Breast epithelium (tissue), 4 donors: ENCODE results near the gene DRD2. TPM values are rescaled to one million over a fixed set of nuclear protein-coding genes. Genes with fewer than 3 reads are reported as not detected.

Source experiments
- DNase-seq, 2 donors: peaks; one replicate each; pipeline ENCODE4 v3.0.0-alpha.2; 2019; ENCODE audit warnings: low spot score in 2 of 2
- H3K27ac ChIP-seq, 2 donors: fragments of 200-600 bp; sonication (generic) in 1 of 2; one replicate each; pipeline ENCODE4 v1.5.1; 2016 to 2019; ENCODE audit warnings: mild to moderate bottlenecking in 1 of 2
- H3K27me3 ChIP-seq, 2 donors: fragments of 200-600 bp; sonication (generic) in 1 of 2; one replicate each; pipeline versions ENCODE4 v1.5.1 to v1.6.0; 2017 to 2019; ENCODE audit warnings: control low read depth in 1 of 2, mild to moderate bottlenecking in 1 of 2
- H3K36me3 ChIP-seq: fragments of 200-600 bp; one replicate; pipeline ENCODE4 v1.5.1; 2019
- H3K4me1 ChIP-seq, 2 donors: fragments of 200-600 bp; sonication (generic); one replicate each; pipeline ENCODE4 v1.5.1; 2016 to 2019; ENCODE audit warnings: control low read depth in 1 of 2
- H3K4me3 ChIP-seq, 3 donors: fragments of 200-600 bp; sonication (generic); 1 replicate in 2 of 3; 2 replicates in 1 of 3; pipeline ENCODE4 v1.5.1; 2016 to 2019; ENCODE audit warnings: mild to moderate bottlenecking in 3 of 3, moderate library complexity in 2 of 3
- H3K9me3 ChIP-seq, 2 donors: fragments of 200-600 bp; sonication (generic) in 1 of 2; one replicate each; pipeline ENCODE4 v1.5.1; 2016 to 2019; ENCODE audit warnings: control low read depth in 1 of 2
- POLR2A ChIP-seq: fragments of 450-650 bp; IDR thresholded peaks from one replicate; pipeline ENCODE4 v1.6.1; 2016; ENCODE audit warnings: antibody characterized with exemption, mild to moderate bottlenecking, moderate library complexity
- POLR2AphosphoS5 ChIP-seq, 3 donors: sonication (generic); formaldehyde crosslinking; IDR thresholded peaks; one replicate each; pipeline ENCODE4 v1.6.1; 2017; ENCODE audit warnings: antibody characterized with exemption in 3 of 3
- intact Hi-C: fragments of 100-400 bp; cut with DNase I; formaldehyde crosslinking; loops from one replicate; pipeline ENCODE4 v1.15.1; 2023; ENCODE audit warnings: low total_unique reads
- total RNA-seq, 3 donors: library from RNA; depleted of rRNA; stranded (reverse); fragments of >200 nt; gene quantifications; one replicate each; pipeline ENCODE4 v1.1.0, GENCODE V29; 2016
- TF ChIP-seq, protein P1 (sequence below), 3 donors: fragments of 450-650 bp; IDR thresholded peaks; one replicate each; pipeline ENCODE4 v1.5.1; 2016 to 2017; ENCODE audit warnings: antibody characterized with exemption in 3 of 3, mild to moderate bottlenecking in 3 of 3, moderate library complexity in 3 of 3

DRD2 gene
- total RNA-seq, 3 donors from 2014 or later, result 0.16 to 8.5 (median 0.33) TPM

DNA sequence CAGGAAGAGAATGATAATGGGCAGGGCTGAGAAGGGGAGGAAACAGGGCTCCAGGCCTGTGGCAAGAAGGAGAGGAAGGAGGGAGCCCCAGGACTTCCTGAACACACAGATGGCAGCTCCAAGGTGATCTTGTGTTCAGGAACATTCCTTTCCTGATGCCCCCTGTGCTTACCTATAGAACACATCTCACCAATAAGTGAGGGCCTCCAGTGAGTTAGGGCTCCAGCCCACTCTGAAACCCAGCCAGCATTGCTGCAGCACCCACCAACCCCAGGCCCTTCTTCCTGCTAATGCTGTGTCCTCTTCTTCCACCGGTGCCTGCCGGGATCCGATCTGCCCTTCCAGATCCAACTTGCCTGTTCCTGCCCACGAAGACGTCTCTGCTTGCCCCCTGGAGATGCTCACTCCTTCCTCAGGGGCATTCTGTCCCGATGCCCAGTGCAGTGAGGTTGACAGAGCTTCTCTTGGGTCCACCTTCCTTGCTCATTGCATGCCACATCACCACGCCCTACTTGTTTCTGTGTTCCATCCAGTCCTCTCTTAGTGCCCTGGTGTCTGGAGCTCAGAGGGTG lies 70.3 kb downstream of the DRD2 start:
- H3K27me3 ChIP-seq, result no peaks in the 10 kb centered on the region
- no peaks in the 10 kb centered on the region for H3K9me3 ChIP-seq
- TF ChIP-seq, protein P1, sequence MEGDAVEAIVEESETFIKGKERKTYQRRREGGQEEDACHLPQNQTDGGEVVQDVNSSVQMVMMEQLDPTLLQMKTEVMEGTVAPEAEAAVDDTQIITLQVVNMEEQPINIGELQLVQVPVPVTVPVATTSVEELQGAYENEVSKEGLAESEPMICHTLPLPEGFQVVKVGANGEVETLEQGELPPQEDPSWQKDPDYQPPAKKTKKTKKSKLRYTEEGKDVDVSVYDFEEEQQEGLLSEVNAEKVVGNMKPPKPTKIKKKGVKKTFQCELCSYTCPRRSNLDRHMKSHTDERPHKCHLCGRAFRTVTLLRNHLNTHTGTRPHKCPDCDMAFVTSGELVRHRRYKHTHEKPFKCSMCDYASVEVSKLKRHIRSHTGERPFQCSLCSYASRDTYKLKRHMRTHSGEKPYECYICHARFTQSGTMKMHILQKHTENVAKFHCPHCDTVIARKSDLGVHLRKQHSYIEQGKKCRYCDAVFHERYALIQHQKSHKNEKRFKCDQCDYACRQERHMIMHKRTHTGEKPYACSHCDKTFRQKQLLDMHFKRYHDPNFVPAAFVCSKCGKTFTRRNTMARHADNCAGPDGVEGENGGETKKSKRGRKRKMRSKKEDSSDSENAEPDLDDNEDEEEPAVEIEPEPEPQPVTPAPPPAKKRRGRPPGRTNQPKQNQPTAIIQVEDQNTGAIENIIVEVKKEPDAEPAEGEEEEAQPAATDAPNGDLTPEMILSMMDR (IDR thresholded peaks at IDR 0.05), result no peak
- no peak for TF ChIP-seq POLR2AphosphoS5 (IDR thresholded peaks at IDR 0.05)
- TF ChIP-seq POLR2A, result no peak
- no peak overlapping the region for H3K4me3 ChIP-seq
- intact Hi-C loops, result no loop called here
- no peaks in the 10 kb centered on the region for H3K4me1 ChIP-seq
- peak overlapping the region in 1 of 2 donors; percentile 43 for H3K27ac ChIP-seq
- H3K36me3 ChIP-seq, result no peaks in the 10 kb centered on the region
- DNase-seq, result no peak

DNA sequence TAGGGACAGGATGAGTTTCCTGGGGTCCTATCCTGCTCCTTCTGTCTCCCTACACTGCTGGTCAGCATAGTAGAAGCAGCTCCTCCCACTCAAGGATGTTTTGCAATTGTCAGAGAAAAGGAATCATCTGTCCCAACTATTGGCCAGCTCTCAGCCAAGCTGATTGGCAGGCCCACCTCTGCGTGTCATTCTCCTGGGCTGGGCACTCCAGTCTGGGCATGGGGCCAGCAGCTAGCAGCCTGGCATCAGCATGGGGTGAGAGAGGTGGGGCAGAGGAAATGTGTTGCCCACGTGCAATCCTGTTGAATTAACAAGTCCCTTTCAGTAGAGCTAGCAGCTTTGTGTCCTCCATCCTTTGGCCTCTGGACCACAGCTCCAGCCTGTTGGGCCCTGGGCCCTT lies 73.5 kb downstream of the DRD2 start:
- peak; percentile 75 to 94 for DNase-seq
- H3K9me3 ChIP-seq, result no peaks in the 10 kb centered on the region
- H3K4me1 ChIP-seq, result no peaks in the 10 kb centered on the region
- intact Hi-C loops, result no loop called here
- H3K27me3 ChIP-seq, result no peaks in the 10 kb centered on the region
- no peaks in the 10 kb centered on the region for H3K36me3 ChIP-seq
- H3K27ac ChIP-seq, result peak overlapping the region; percentile 30 to 44
- TF ChIP-seq, protein P1 (IDR thresholded peaks at IDR 0.05), result no peak
- peak in 2 of 3 donors; percentile 39 to 48 for TF ChIP-seq POLR2AphosphoS5 (IDR thresholded peaks at IDR 0.05)
- no peak overlapping the region for H3K4me3 ChIP-seq

DNA sequence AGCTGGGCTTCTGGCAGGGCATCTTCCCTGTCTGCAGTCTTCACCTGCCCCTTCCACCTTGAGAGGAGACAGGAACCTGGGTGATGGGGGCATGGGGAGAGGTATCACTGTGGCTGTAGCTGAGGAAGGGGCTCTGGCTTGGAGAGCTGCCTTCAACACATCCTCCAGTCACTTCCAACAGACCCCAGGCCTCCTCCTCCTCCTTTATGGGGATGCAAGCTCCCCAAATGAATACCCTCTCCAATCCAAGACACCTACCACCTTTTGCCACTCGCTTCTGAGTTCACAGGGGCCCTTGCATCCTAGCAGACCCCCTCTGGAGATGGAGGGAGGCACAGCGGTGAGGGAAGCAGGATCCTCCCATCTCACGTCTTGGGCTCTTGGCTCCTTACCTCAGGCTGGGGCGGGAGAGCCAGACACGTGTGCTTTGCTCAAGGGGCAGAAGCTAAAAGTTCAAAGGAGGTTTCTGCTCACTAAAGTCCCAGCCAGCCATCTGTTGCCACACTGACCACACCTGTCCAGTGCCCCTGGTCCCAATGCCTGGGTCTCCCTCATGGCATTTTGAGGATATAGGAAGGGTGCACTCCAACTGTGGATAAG lies 74.5 kb downstream of the DRD2 start:
- intact Hi-C loops, result no loop called here
- H3K27me3 ChIP-seq, result no peaks in the 10 kb centered on the region
- no peaks in the 10 kb centered on the region for H3K9me3 ChIP-seq
- no peaks in the 10 kb centered on the region for H3K4me1 ChIP-seq
- H3K27ac ChIP-seq, result no peak overlapping the region
- H3K4me3 ChIP-seq, result no peak overlapping the region
- no peak for DNase-seq
- TF ChIP-seq POLR2AphosphoS5 (IDR thresholded peaks at IDR 0.05) (no peak), POLR2A (no peak)
- TF ChIP-seq, protein P1 (IDR thresholded peaks at IDR 0.05), result no peak
- no peaks in the 10 kb centered on the region for H3K36me3 ChIP-seq

DNA sequence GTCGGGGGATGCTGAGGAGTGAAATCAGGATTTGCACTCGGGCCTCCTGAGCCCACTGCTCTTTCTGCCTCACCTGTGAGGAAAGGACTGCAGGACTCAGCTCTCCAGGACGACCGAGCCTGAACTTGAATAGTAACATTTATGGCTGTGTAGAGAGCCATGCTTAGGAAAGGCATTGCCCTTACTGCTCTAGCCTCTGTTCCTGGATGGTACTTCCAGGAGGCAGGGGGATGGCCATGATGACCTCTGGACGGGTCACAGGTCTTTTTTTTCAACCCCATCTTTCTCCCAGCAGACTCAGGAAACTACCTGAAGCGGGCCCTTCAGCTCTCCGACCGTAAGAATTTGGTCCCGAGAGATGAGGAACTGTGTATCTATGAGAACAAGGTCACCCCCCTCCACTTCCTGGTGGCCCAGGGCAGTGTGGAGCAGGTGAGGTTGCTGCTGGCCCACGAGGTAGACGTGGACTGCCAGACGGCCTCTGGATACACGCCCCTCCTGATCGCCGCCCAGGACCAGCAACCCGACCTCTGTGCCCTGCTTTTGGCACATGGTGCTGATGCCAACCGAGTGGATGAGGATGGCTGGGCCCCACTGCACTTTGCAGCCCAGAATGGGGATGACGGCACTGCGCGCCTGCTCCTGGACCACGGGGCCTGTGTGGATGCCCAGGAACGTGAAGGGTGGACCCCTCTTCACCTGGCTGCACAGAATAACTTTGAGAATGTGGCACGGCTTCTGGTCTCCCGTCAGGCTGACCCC lies 76.3 kb downstream of the DRD2 start:
- no peaks in the 10 kb centered on the region for H3K9me3 ChIP-seq
- H3K4me3 ChIP-seq, result no peak overlapping the region
- intact Hi-C loops, result no loop called here
- TF ChIP-seq POLR2A (no peak), POLR2AphosphoS5 (IDR thresholded peaks at IDR 0.05) (no peak)
- TF ChIP-seq, protein P1 (IDR thresholded peaks at IDR 0.05), result no peak
- DNase-seq, result no peak
- no peaks in the 10 kb centered on the region for H3K4me1 ChIP-seq
- H3K27ac ChIP-seq, result no peak overlapping the region
- no peaks in the 10 kb centered on the region for H3K27me3 ChIP-seq
- H3K36me3 ChIP-seq, result no peaks in the 10 kb centered on the region

DNA sequence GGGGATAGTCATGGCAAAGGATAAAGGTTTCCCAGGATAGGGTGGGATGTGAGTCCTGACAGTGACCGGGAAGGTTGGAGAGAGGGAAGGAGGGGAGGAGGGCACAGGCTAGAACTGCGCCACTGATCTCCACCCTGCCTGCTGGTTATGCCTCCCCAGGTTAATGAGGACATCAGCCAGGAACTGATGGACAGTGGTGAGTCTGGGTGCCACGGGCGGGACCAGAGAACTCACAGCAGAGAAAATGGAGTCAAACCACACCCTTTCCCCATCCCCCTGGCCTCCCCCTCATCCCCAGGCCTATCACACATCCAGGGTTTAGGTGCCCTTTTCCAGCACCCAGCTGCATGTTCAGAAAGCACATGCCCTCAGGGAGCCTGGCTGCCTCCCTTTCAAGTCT lies 77.4 kb downstream of the DRD2 start:
- intact Hi-C loops, result no loop called here

More for the DNA sequence above, 77.4 kb downstream of the DRD2 start:
- H3K27me3 ChIP-seq, result no peaks in the 10 kb centered on the region
- H3K27ac ChIP-seq, result no peak overlapping the region
- no peak for TF ChIP-seq POLR2A
- TF ChIP-seq, protein P1 (IDR thresholded peaks at IDR 0.05), result no peak
- TF ChIP-seq POLR2AphosphoS5 (IDR thresholded peaks at IDR 0.05), result no peak
- H3K9me3 ChIP-seq, result no peaks in the 10 kb centered on the region
- H3K36me3 ChIP-seq, result no peaks in the 10 kb centered on the region
- H3K4me1 ChIP-seq, result no peaks in the 10 kb centered on the region
- H3K4me3 ChIP-seq, result no peak overlapping the region
- DNase-seq, result no peak
